H1 (cell line): ENCODE measurements around the gene COX17. TPM values are rescaled to one million over a fixed set of nuclear protein-coding genes. Genes with fewer than 3 reads are reported as not detected.

Experiments
- CEBPB ChIP-seq: IDR thresholded peaks from 2 replicates; pipeline ENCODE4 v1.6.1; 2012; ENCODE audit warnings: low read depth, low read length
- NANOG ChIP-seq: IDR thresholded peaks from 2 replicates; pipeline ENCODE4 v1.6.1; 2011; ENCODE audit warnings: low read length, low read depth, mild to moderate bottlenecking, inconsistent platforms; ENCODE audit not compliant: insufficient read depth, poor library complexity, severe bottlenecking
- POLR2AphosphoS5 ChIP-seq: IDR thresholded peaks from 2 replicates; pipeline ENCODE4 v1.6.1; 2011; ENCODE audit warnings: low read depth, low read length
- SIX5 ChIP-seq: IDR thresholded peaks from 2 replicates; pipeline ENCODE4 v1.6.1; 2011; ENCODE audit warnings: mild to moderate bottlenecking, low read depth, low read length
- TAF1 ChIP-seq: IDR thresholded peaks from 2 replicates; pipeline ENCODE4 v1.6.1; 2011; ENCODE audit warnings: mild to moderate bottlenecking, low read depth, low read length
- polyA plus RNA-seq, 7 experiments: library from polyadenylated mRNA; depleted of rRNA in 3 of 7; stranded (reverse) in 5 of 7; unstranded in 2 of 7; fragments of >200 nt in 5 of 7; fragments of 200-250 nt in 2 of 7; gene quantifications; 1 replicate in 5 of 7; 2 replicates in 1 of 7; 4 replicates in 1 of 7; pipeline versions ENCODE4 v1.2.1 to v1.2.3, GENCODE V29; 2011 to 2013; ENCODE audit warnings: missing spikeins in 2 of 7, mixed read lengths in 2 of 7
- total RNA-seq: library from RNA; stranded (reverse); fragmentation: NEBNext Ultra II Directional; extraction: Animal tissue kit (Norgen Biotek cat#: 25700); gene quantifications from 2 replicates; pipeline ENCODE4 v1.2.1, GENCODE V29; 2021

Gene COX17
- total and polyA plus RNA-seq, 2 of the 8 experiments (the other 6 are each of a cell fraction or from before 2014, with no cell fraction given), result 34.2 to 43.0 TPM

GRCh38 chr3:119664850-119665379, 12.3 kb downstream of the COX17 start (continued):
- TF ChIP-seq SIX5, result no peak
- TF ChIP-seq TAF1, result no peak
- TF ChIP-seq POLR2AphosphoS5, result no peak
- TF ChIP-seq NANOG, result no peak
- TF ChIP-seq CEBPB, result no peak
